ENCODE results near the gene NT5C3B. TPM values are rescaled to one million over a fixed set of nuclear protein-coding genes. Genes with fewer than 3 reads are reported as not detected.
A peak's percentile ranks its signal among the peaks of the same experiment; 100 is the strongest.

The NT5C3B gene
- total RNA-seq, 2 donors from 2014 or later: 18.8 to 49.4 TPM

GRCh38 chr17:41825175-41825845, 10.7 kb downstream of the NT5C3B start:
- no peak for ATAC-seq
- no peaks in the 10 kb centered on the region for H3K9me3 Mint-ChIP-seq
- H3K4me3 Mint-ChIP-seq: no peak overlapping the region
- H3K27me3 Mint-ChIP-seq: no peaks in the 10 kb centered on the region
- H3K4me1 Mint-ChIP-seq (ENCODE audit: low read depth in 2 of 2): no peaks in the 10 kb centered on the region
- no peak for DNase-seq (ENCODE audit: low spot score)
- H3K36me3 Mint-ChIP-seq: peaks cover 4% of the 10 kb centered on the region
- H3K27ac Mint-ChIP-seq: no peak overlapping the region

GRCh38 chr17:41824086-41824485, 11.9 kb downstream of the NT5C3B start:
- DNase-seq (ENCODE audit: low spot score): no peak
- no peaks in the 10 kb centered on the region for H3K4me1 Mint-ChIP-seq (ENCODE audit: low read depth in 2 of 2)
- no peaks in the 10 kb centered on the region for H3K27me3 Mint-ChIP-seq
- no peak overlapping the region for H3K4me3 Mint-ChIP-seq
- H3K27ac Mint-ChIP-seq: no peak overlapping the region
- ATAC-seq: no peak
- no peaks in the 10 kb centered on the region for H3K9me3 Mint-ChIP-seq
- no peaks in the 10 kb centered on the region for H3K36me3 Mint-ChIP-seq

GRCh38 chr17:41823580-41823979, 12.5 kb downstream of the NT5C3B start:
- DNase-seq (ENCODE audit: low spot score) (no peak), ATAC-seq (no peak)
- H3K27me3 Mint-ChIP-seq: no peaks in the 10 kb centered on the region
- no peaks in the 10 kb centered on the region for H3K36me3 Mint-ChIP-seq
- no peak overlapping the region for H3K4me3 Mint-ChIP-seq
- H3K4me1 Mint-ChIP-seq (ENCODE audit: low read depth in 2 of 2): no peaks in the 10 kb centered on the region
- H3K9me3 Mint-ChIP-seq: no peaks in the 10 kb centered on the region
- no peak overlapping the region for H3K27ac Mint-ChIP-seq

- Mint-ChIP-seq H3K27me3 (no peaks in the 10 kb centered on the region), H3K36me3 (no peaks in the 10 kb centered on the region), H3K27ac (no peak overlapping the region), H3K4me1 (ENCODE audit: low read depth in 2 of 2) (no peaks in the 10 kb centered on the region), H3K4me3 (no peak overlapping the region), H3K9me3 (no peaks in the 10 kb centered on the region)
- DNase-seq (ENCODE audit: low spot score) (no peak), ATAC-seq (no peak)
Observed at GRCh38 chr17:41823141-41823524, 12.9 kb downstream of the NT5C3B start.

- no peaks in the 10 kb centered on the region for H3K27me3 Mint-ChIP-seq
- no peak overlapping the region for H3K4me3 Mint-ChIP-seq
- no peaks in the 10 kb centered on the region for H3K4me1 Mint-ChIP-seq (ENCODE audit: low read depth in 2 of 2)
- ATAC-seq: peak in 1 of 2 donors; percentile 5
- H3K36me3 Mint-ChIP-seq: no peaks in the 10 kb centered on the region
- no peaks in the 10 kb centered on the region for H3K9me3 Mint-ChIP-seq
- no peak for DNase-seq (ENCODE audit: low spot score)
- no peak overlapping the region for H3K27ac Mint-ChIP-seq
Observed at GRCh38 chr17:41822216-41823140, 13.6 kb downstream of the NT5C3B start.

GRCh38 chr17:41821776-41822175, 14.3 kb downstream of the NT5C3B start:
- H3K4me1 Mint-ChIP-seq (ENCODE audit: low read depth in 2 of 2): no peaks in the 10 kb centered on the region

GRCh38 chr17:41818024-41818423, 18.0 kb downstream of the NT5C3B start:
- Mint-ChIP-seq H3K36me3 (no peaks in the 10 kb centered on the region), H3K4me1 (ENCODE audit: low read depth in 2 of 2) (no peaks in the 10 kb centered on the region), H3K27ac (no peak overlapping the region), H3K9me3 (no peaks in the 10 kb centered on the region), H3K4me3 (no peak overlapping the region), H3K27me3 (no peaks in the 10 kb centered on the region)
- no peak for ATAC-seq
- no peak for DNase-seq (ENCODE audit: low spot score)

More at GRCh38 chr17:41821776-41822175, 14.3 kb downstream of the NT5C3B start:
- no peaks in the 10 kb centered on the region for H3K36me3 Mint-ChIP-seq
- no peak overlapping the region for H3K4me3 Mint-ChIP-seq
- ATAC-seq (peak in 1 of 2 donors; percentile 18), DNase-seq (ENCODE audit: low spot score) (no peak)
- no peak overlapping the region for H3K27ac Mint-ChIP-seq
- no peaks in the 10 kb centered on the region for H3K9me3 Mint-ChIP-seq
- H3K27me3 Mint-ChIP-seq: no peaks in the 10 kb centered on the region

- Mint-ChIP-seq H3K27me3 (no peaks in the 10 kb centered on the region), H3K4me3 (no peak overlapping the region), H3K4me1 (ENCODE audit: low read depth in 2 of 2) (peaks cover 6% of the 10 kb centered on the region in 2 donors), H3K36me3 (no peaks in the 10 kb centered on the region), H3K9me3 (no peaks in the 10 kb centered on the region), H3K27ac (no peak overlapping the region)
- DNase-seq (ENCODE audit: low spot score) (no peak), ATAC-seq (no peak)
Observed at GRCh38 chr17:41816637-41817320, 19.3 kb downstream of the NT5C3B start.

GRCh38 chr17:41814195-41814594, 21.8 kb downstream of the NT5C3B start:
- Mint-ChIP-seq H3K4me3 (no peak overlapping the region), H3K27me3 (no peaks in the 10 kb centered on the region), H3K36me3 (no peaks in the 10 kb centered on the region), H3K9me3 (no peaks in the 10 kb centered on the region), H3K4me1 (ENCODE audit: low read depth in 2 of 2) (peaks cover 13 to 20% of the 10 kb centered on the region in 2 donors), H3K27ac (no peak overlapping the region)
- no peak for ATAC-seq
- no peak for DNase-seq (ENCODE audit: low spot score)

- Mint-ChIP-seq H3K36me3 (no peaks in the 10 kb centered on the region), H3K4me1 (ENCODE audit: low read depth in 2 of 2) (peaks cover 13 to 20% of the 10 kb centered on the region in 2 donors), H3K9me3 (no peaks in the 10 kb centered on the region), H3K4me3 (peak overlapping the region; percentile 74), H3K27me3 (no peaks in the 10 kb centered on the region), H3K27ac (peak overlapping the region; percentile 18 to 21)
- ATAC-seq (no peak), DNase-seq (ENCODE audit: low spot score) (no peak)
Observed at GRCh38 chr17:41813699-41814124, 22.3 kb downstream of the NT5C3B start.

- ATAC-seq (no peak), DNase-seq (ENCODE audit: low spot score) (no peak)
- peak overlapping the region; percentile 74 for H3K4me3 Mint-ChIP-seq
Observed at GRCh38 chr17:41813152-41813680, 22.8 kb downstream of the NT5C3B start.

GRCh38 chr17:41812381-41813151, 23.5 kb downstream of the NT5C3B start, which contains the start of gene FKBP10:
FKBP10 (plus strand) TSS chr17:41813004; CDS start chr17:41813035, 31 bp downstream.
- no peaks in the 10 kb centered on the region for H3K9me3 Mint-ChIP-seq
- peak within 1 kb of the TSS; percentile 33 to 89 for H3K27ac Mint-ChIP-seq
- peaks cover 13 to 20% of the 10 kb centered on the region in 2 donors for H3K4me1 Mint-ChIP-seq (ENCODE audit: low read depth in 2 of 2)
- no peak for DNase-seq (ENCODE audit: low spot score)
- ATAC-seq: peak in 1 of 2 donors; percentile 1
- H3K36me3 Mint-ChIP-seq: no peaks in the 10 kb centered on the region
- peak within 1 kb of the TSS; percentile 93 for H3K4me3 Mint-ChIP-seq
- H3K27me3 Mint-ChIP-seq: no peaks in the 10 kb centered on the region

More at GRCh38 chr17:41813152-41813680, 22.8 kb downstream of the NT5C3B start:
- H3K9me3 Mint-ChIP-seq: no peaks in the 10 kb centered on the region
- H3K27me3 Mint-ChIP-seq: no peaks in the 10 kb centered on the region
- H3K27ac Mint-ChIP-seq: peak overlapping the region; percentile 18 to 21
- H3K36me3 Mint-ChIP-seq: no peaks in the 10 kb centered on the region
- peaks cover 13 to 20% of the 10 kb centered on the region in 2 donors for H3K4me1 Mint-ChIP-seq (ENCODE audit: low read depth in 2 of 2)
